Pancreas (tissue), 10 donors: ENCODE data around the gene RPL27A. TPM values are rescaled to one million over a fixed set of nuclear protein-coding genes. Genes with fewer than 3 reads are reported as not detected.

Source experiments
- ATAC-seq, 4 donors: fragments of 200-7000 bp; cut with Tn5 transposase; one replicate each; pipeline versions ENCODE4 v1.8.0 to v1.9.1; 2020; ENCODE audit warnings: mild to moderate bottlenecking in 4 of 4, moderate library complexity in 4 of 4
- DNase-seq, 6 donors: peaks; one replicate each; pipeline ENCODE4 v3.0.0-alpha.2; 2020
- FAIRE-seq: peaks from 2 replicates; lab custom pipeline; 2012; peaks lifted over from hg19 to GRCh38; lab: Jason Lieb, UNC
- H3K27ac ChIP-seq, 4 donors: fragments of 200-600 bp; sonication (generic); 1 replicate in 3 of 4; 2 replicates in 1 of 4; pipeline versions ENCODE4 v1.5.0 to v1.8.0; 2020
- H3K27me3 ChIP-seq, 4 donors: fragments of 200-600 bp; one replicate each; pipeline ENCODE4 v1.8.0; 2021
- H3K36me3 ChIP-seq, 3 donors: fragments of 200-600 bp; sonication (generic) in 1 of 3; one replicate each; pipeline versions ENCODE4 v1.5.0 to v1.8.0; 2020 to 2021
- H3K4me1 ChIP-seq, 3 donors: fragments of 200-600 bp; one replicate each; pipeline ENCODE4 v1.8.0; 2021
- H3K4me3 ChIP-seq, 4 donors: fragments of 200-600 bp; sonication (generic) in 2 of 4; one replicate each; pipeline versions ENCODE4 v1.5.0 to v1.8.0; 2020 to 2021
- H3K9me3 ChIP-seq, 4 donors: fragments of 200-600 bp; one replicate each; pipeline ENCODE4 v1.8.0; 2021
- CTCF ChIP-seq, 4 donors: fragments of 200-600 bp; sonication (generic) in 3 of 4; IDR thresholded peaks; one replicate each; pipeline versions ENCODE4 v1.5.0 to v1.8.0; 2021; ENCODE audit warnings: antibody characterized with exemption in 4 of 4
- WGBS, 2 donors: extraction: QIAGEN DNeasy Blood & Tissue Kit; methylation state at CpG; one replicate each; pipeline ENCODE4 v1.1.7; 2013; 5-methylcytosine and 5-hydroxymethylcytosine counted together
- intact Hi-C, 3 donors: fragments of 100-400 bp; cut with DNase I; formaldehyde crosslinking; loops; one replicate each; pipeline versions ENCODE4 v1.11.1 to v1.14.2; 2022
- polyA plus RNA-seq, 2 donors: library from polyadenylated mRNA; stranded (reverse); fragments of 200-250 nt; gene quantifications; one replicate each; pipeline ENCODE4 v1.2.3, GENCODE V29; 2013
- total RNA-seq, 6 donors: library from RNA; stranded (reverse); fragmentation: NEBNext Ultra II Directional in 4 of 6; extraction: Animal tissue kit (Norgen Biotek cat#: 25700) in 4 of 6; gene quantifications; one replicate each; pipeline versions ENCODE4 v1.2.1 to v1.2.4, GENCODE V29; 2021 to 2023
- donor health status: healthy with polysubstance abuse.
- donor health status: DM: no; HTN: no; CAD: no; lungs with moderate emphysema.
- donor health status: DM: no; HTN: no; CAD: no.
- donor health status: control.
- donor health status: control.
- donor health status: Bipolar disorder and iron deficiency.
- donor health status: DM: yes; HTN: yes; CAD: no.
- donor health status: DM: no; HTN: no; CAD: no.
- donor health status: DM: no; HTN: no; CAD: no.
- donor health status: DM: yes; HTN: yes; CAD: no.

RPL27A gene
- total and polyA plus RNA-seq, 8 donors: 321 to 2,393 (median 619) TPM

- Histone ChIP-seq H3K9me3 (no peaks in the 10 kb centered on the region), H3K36me3 (peaks cover 0 to 38% (median 5%) of the 10 kb centered on the region in 3 donors), H3K27me3 (no peaks in the 10 kb centered on the region), H3K4me1 (peaks cover 7 to 15% (median 10%) of the 10 kb centered on the region in 3 donors), H3K27ac (peak overlapping the region; percentile 71 to 83 (median 78)), H3K4me3 (no peak overlapping the region)
- FAIRE-seq (no peak), ATAC-seq (peak; percentile 74 to 85 (median 83)), DNase-seq (peak in 4 of 6 donors; percentile 58 to 71 (median 59))
- WGBS, 2 donors: 30 to 40% methylated on average over 3 of the region's 3 CpGs
- intact Hi-C loops: loop anchor here in 2 of 3 donors (10.0 kb wide), 2 partner anchors 105 to 115 kb away; a partner anchor contains a TSS
- no peak for TF ChIP-seq CTCF (IDR thresholded peaks at IDR 0.05)
Measured at GRCh38 chr11:8699903-8700302, 17.3 kb downstream of the RPL27A start.

- no peak for ATAC-seq
- intact Hi-C loops: loop anchor here in 1 of 3 donors (10.0 kb wide), 1 partner anchor 113 kb away; a partner anchor contains a TSS
- FAIRE-seq: no peak
- H3K36me3 ChIP-seq: peaks cover 0 to 16% (median 5%) of the 10 kb centered on the region in 3 donors
- H3K4me1 ChIP-seq: peaks cover 11 to 19% (median 12%) of the 10 kb centered on the region in 3 donors
- no peaks in the 10 kb centered on the region for H3K9me3 ChIP-seq
- H3K27me3 ChIP-seq: no peaks in the 10 kb centered on the region
- 93 to 96% methylated on average over 10 of the region's 10 CpGs for WGBS, 2 donors
- H3K4me3 ChIP-seq: no peak overlapping the region
- no peak overlapping the region for H3K27ac ChIP-seq
- TF ChIP-seq CTCF (IDR thresholded peaks at IDR 0.05): no peak
- DNase-seq: no peak
Measured at GRCh38 chr11:8701891-8702597, 19.5 kb downstream of the RPL27A start.

GRCh38 chr11:8702598-8702915 lies 20.0 kb downstream of the RPL27A start:
- H3K9me3 ChIP-seq: no peaks in the 10 kb centered on the region
- ATAC-seq (no peak), DNase-seq (no peak), FAIRE-seq (no peak)
- WGBS, 2 donors: 91 to 95% methylated on average over 14 of the region's 14 CpGs
- H3K4me1 ChIP-seq: peaks cover 15 to 24% (median 17%) of the 10 kb centered on the region in 3 donors
- TF ChIP-seq CTCF (IDR thresholded peaks at IDR 0.05): no peak
- H3K4me3 ChIP-seq: no peak overlapping the region
- H3K27ac ChIP-seq: no peak overlapping the region
- intact Hi-C loops: loop anchor here in 1 of 3 donors (10.0 kb wide), 1 partner anchor 112 kb away; a partner anchor contains a TSS
- H3K36me3 ChIP-seq: peaks cover 0 to 11% (median 0%) of the 10 kb centered on the region in 3 donors
- no peaks in the 10 kb centered on the region for H3K27me3 ChIP-seq

- no peaks in the 10 kb centered on the region for H3K9me3 ChIP-seq
- H3K36me3 ChIP-seq: peaks cover 0 to 7% (median 0%) of the 10 kb centered on the region in 3 donors
- H3K27ac ChIP-seq: no peak overlapping the region
- TF ChIP-seq CTCF (IDR thresholded peaks at IDR 0.05): no peak
- DNase-seq: no peak
- FAIRE-seq: no peak
- H3K4me3 ChIP-seq: no peak overlapping the region
- WGBS, 2 donors: 95 to 97% methylated on average over 2 of the region's 2 CpGs
- no peak for ATAC-seq
- intact Hi-C loops: loop anchor here in 1 of 3 donors (10.0 kb wide), 1 partner anchor 111 kb away; a partner anchor contains a TSS
- H3K4me1 ChIP-seq: peaks cover 29 to 37% (median 31%) of the 10 kb centered on the region in 3 donors
- H3K27me3 ChIP-seq: no peaks in the 10 kb centered on the region
Measured at GRCh38 chr11:8704136-8704535, 21.5 kb downstream of the RPL27A start.

GRCh38 chr11:8705146-8705545 lies 22.6 kb downstream of the RPL27A start:
- Histone ChIP-seq H3K4me1 (peaks cover 29 to 38% (median 31%) of the 10 kb centered on the region in 3 donors), H3K4me3 (no peak overlapping the region), H3K36me3 (peaks cover 0 to 7% (median 0%) of the 10 kb centered on the region in 3 donors), H3K27me3 (no peaks in the 10 kb centered on the region), H3K9me3 (no peaks in the 10 kb centered on the region), H3K27ac (no peak overlapping the region)
- ATAC-seq (no peak), FAIRE-seq (no peak), DNase-seq (no peak)
- WGBS, 2 donors: 93 to 95% methylated on average over 5 of the region's 5 CpGs
- no peak for TF ChIP-seq CTCF (IDR thresholded peaks at IDR 0.05)
- intact Hi-C loops: loop anchor here in 1 of 3 donors (10.0 kb wide), 1 partner anchor 110 kb away; a partner anchor contains a TSS
